Neural cell (in vitro differentiated cells): ENCODE measurements around the gene DCTN5. TPM values are rescaled to one million over a fixed set of nuclear protein-coding genes. Genes with fewer than 3 reads are reported as not detected.

Source experiments
- H2AFZ ChIP-seq: fragments of 200-600, 300-800 bp; sonication (generic), shearing (Covaris generic); 2 replicates; pipeline ENCODE4 v1.6.0; 2014; ENCODE audit warnings: low read depth, mild to moderate bottlenecking, antibody characterized with exemption, low read length, moderate library complexity
- H3F3A ChIP-seq: fragments of 200-600 bp; shearing (Covaris generic); 2 replicates; pipeline ENCODE4 v1.6.1; 2016; ENCODE audit warnings: mild to moderate bottlenecking, moderate library complexity, mixed read lengths, antibody characterized with exemption, low read length; ENCODE audit not compliant: insufficient read depth, poor library complexity, severe bottlenecking
- H3K27ac ChIP-seq: fragments of 200-600, 300-800 bp; sonication (generic), shearing (Covaris generic); 2 replicates; pipeline ENCODE4 v1.5.1; 2014; ENCODE audit warnings: mild to moderate bottlenecking, low read length, moderate library complexity
- H3K27me3 ChIP-seq: fragments of 300-800, 200-600 bp; sonication (generic), shearing (Covaris generic); 2 replicates; pipeline ENCODE4 v1.6.0; 2014; ENCODE audit warnings: mild to moderate bottlenecking, low read depth, low read length, moderate library complexity; ENCODE audit not compliant: insufficient read depth
- H3K36me3 ChIP-seq: fragments of 300-800, 200-600 bp; sonication (generic), shearing (Covaris generic); 2 replicates; pipeline ENCODE4 v1.5.1; 2014; ENCODE audit warnings: mild to moderate bottlenecking, antibody characterized with exemption, low read length, moderate library complexity; ENCODE audit not compliant: insufficient read depth
- H3K4me2 ChIP-seq: fragments of 300-800, 200-600 bp; sonication (generic), shearing (Covaris generic); 2 replicates; pipeline ENCODE4 v1.6.0; 2014; ENCODE audit warnings: mild to moderate bottlenecking, low read length
- H3K4me3 ChIP-seq: fragments of 300-800, 200-600 bp; sonication (generic), shearing (Covaris generic); 2 replicates; pipeline ENCODE4 v1.5.1; 2014; ENCODE audit warnings: mild to moderate bottlenecking, low read length, moderate library complexity
- H3K79me2 ChIP-seq: fragments of 200-600 bp; shearing (Covaris generic); replicated peaks from 2 replicates; pipeline ENCODE4 v1.6.0; 2014; ENCODE audit warnings: mild to moderate bottlenecking, low read length, moderate library complexity; ENCODE audit not compliant: insufficient read depth
- H3K9ac ChIP-seq: fragments of 300-800, 200-600 bp; sonication (generic), shearing (Covaris generic); 2 replicates; pipeline ENCODE4 v1.6.1; 2016; ENCODE audit warnings: mild to moderate bottlenecking, low read length, mixed read lengths
- H3K9me2 ChIP-seq: fragments of 200-600 bp; shearing (Covaris generic); 2 replicates; pipeline ENCODE4 v1.6.1; 2016; ENCODE audit warnings: mild to moderate bottlenecking, low read length, mixed read lengths; ENCODE audit not compliant: insufficient read depth
- H3K9me3 ChIP-seq: fragments of 200-600, 300-800 bp; sonication (generic), shearing (Covaris generic); 2 replicates; pipeline ENCODE4 v1.6.1; 2016; ENCODE audit warnings: mild to moderate bottlenecking, mixed run types, low read length, moderate library complexity, mixed read lengths
- H4K20me1 ChIP-seq: fragments of 200-600 bp; shearing (Covaris generic); 2 replicates; pipeline ENCODE4 v1.6.1; 2016; ENCODE audit warnings: mild to moderate bottlenecking, mixed run types; ENCODE audit not compliant: insufficient read depth
- EP300 ChIP-seq: fragments of 450-650 bp; conservative IDR thresholded peaks from 2 replicates; pipeline ENCODE4 v1.6.1; 2014; ENCODE audit warnings: antibody characterized with exemption, mild to moderate bottlenecking, moderate library complexity; ENCODE audit not compliant: poor library complexity, severe bottlenecking
- EZH2 ChIP-seq: fragments of 200-600, 300-800 bp; shearing (Covaris generic), sonication (generic); IDR thresholded peaks from 2 replicates; pipeline ENCODE4 v1.6.1; 2014; ENCODE audit warnings: antibody characterized with exemption, low read length, borderline replicate concordance, mild to moderate bottlenecking; ENCODE audit not compliant: insufficient read depth, poor library complexity, severe bottlenecking
- MXI1 ChIP-seq: fragments of 450-650 bp; conservative IDR thresholded peaks from 2 replicates; pipeline ENCODE4 v1.6.1; 2014; ENCODE audit warnings: antibody characterized with exemption, mild to moderate bottlenecking; ENCODE audit not compliant: poor library complexity, severe bottlenecking
- POLR2AphosphoS5 ChIP-seq: IDR thresholded peaks from 2 replicates; pipeline ENCODE4 v1.6.1; 2012
- RAD21 ChIP-seq: fragments of 450-650 bp; conservative IDR thresholded peaks from 2 replicates; pipeline ENCODE4 v1.6.1; 2014; ENCODE audit warnings: antibody characterized with exemption, mild to moderate bottlenecking, moderate library complexity
- SMC3 ChIP-seq: fragments of 450-650 bp; conservative IDR thresholded peaks from 2 replicates; pipeline ENCODE4 v1.6.1; 2014; ENCODE audit warnings: antibody characterized with exemption, mild to moderate bottlenecking, moderate library complexity; ENCODE audit not compliant: poor library complexity
- TAF1 ChIP-seq: IDR thresholded peaks from 2 replicates; pipeline ENCODE4 v1.6.1; 2012; ENCODE audit warnings: low read depth
- polyA plus RNA-seq: library from polyadenylated mRNA; depleted of rRNA; stranded (reverse); fragments of >200 nt; gene quantifications from 2 replicates; pipeline ENCODE4 v1.2.3, GENCODE V29; 2014
- TF ChIP-seq, protein P1 (sequence below): IDR thresholded peaks from 2 replicates; pipeline ENCODE4 v1.6.1; 2012; ENCODE audit warnings: borderline replicate concordance
- TF ChIP-seq, protein P2 (sequence below): fragments of 450-650 bp; IDR thresholded peaks from 2 replicates; pipeline ENCODE4 v1.5.1; 2014; ENCODE audit warnings: antibody characterized with exemption, mild to moderate bottlenecking, moderate library complexity; ENCODE audit not compliant: poor library complexity, severe bottlenecking

Gene DCTN5
- polyA plus RNA-seq, 1 donor from 2014 or later: 65.8 TPM

DNA sequence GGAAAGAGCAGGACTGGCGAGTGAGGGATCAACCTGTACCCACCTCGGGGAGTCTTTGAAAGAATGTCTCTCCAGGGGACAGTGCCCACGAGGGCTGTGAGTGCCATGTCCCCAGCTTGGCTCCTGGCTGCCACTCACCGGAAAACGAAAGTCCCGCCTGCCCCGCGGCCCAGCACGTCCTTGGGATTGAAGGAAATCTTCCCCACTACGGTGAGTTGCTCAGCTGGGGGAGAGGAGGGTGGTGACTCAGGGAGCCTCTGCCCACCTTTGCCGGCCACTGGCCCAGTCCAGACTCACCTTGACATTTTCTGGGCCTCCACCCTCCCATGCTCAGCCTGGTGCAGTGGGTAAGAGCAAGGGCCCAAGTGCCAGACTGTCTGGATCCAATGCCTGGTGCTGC, 54.5 kb downstream of the DCTN5 start:
- no peak overlapping the region for H3K9ac ChIP-seq
- H3K4me2 ChIP-seq: no peak overlapping the region
- H3K27me3 ChIP-seq: no peaks in the 10 kb centered on the region
- no peaks in the 10 kb centered on the region for H3K9me2 ChIP-seq
- no peak for TF ChIP-seq POLR2AphosphoS5
- TF ChIP-seq TAF1: no peak
- TF ChIP-seq MXI1: no peak
- TF ChIP-seq, protein P1, sequence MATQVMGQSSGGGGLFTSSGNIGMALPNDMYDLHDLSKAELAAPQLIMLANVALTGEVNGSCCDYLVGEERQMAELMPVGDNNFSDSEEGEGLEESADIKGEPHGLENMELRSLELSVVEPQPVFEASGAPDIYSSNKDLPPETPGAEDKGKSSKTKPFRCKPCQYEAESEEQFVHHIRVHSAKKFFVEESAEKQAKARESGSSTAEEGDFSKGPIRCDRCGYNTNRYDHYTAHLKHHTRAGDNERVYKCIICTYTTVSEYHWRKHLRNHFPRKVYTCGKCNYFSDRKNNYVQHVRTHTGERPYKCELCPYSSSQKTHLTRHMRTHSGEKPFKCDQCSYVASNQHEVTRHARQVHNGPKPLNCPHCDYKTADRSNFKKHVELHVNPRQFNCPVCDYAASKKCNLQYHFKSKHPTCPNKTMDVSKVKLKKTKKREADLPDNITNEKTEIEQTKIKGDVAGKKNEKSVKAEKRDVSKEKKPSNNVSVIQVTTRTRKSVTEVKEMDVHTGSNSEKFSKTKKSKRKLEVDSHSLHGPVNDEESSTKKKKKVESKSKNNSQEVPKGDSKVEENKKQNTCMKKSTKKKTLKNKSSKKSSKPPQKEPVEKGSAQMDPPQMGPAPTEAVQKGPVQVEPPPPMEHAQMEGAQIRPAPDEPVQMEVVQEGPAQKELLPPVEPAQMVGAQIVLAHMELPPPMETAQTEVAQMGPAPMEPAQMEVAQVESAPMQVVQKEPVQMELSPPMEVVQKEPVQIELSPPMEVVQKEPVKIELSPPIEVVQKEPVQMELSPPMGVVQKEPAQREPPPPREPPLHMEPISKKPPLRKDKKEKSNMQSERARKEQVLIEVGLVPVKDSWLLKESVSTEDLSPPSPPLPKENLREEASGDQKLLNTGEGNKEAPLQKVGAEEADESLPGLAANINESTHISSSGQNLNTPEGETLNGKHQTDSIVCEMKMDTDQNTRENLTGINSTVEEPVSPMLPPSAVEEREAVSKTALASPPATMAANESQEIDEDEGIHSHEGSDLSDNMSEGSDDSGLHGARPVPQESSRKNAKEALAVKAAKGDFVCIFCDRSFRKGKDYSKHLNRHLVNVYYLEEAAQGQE: no peak
- TF ChIP-seq, protein P2, sequence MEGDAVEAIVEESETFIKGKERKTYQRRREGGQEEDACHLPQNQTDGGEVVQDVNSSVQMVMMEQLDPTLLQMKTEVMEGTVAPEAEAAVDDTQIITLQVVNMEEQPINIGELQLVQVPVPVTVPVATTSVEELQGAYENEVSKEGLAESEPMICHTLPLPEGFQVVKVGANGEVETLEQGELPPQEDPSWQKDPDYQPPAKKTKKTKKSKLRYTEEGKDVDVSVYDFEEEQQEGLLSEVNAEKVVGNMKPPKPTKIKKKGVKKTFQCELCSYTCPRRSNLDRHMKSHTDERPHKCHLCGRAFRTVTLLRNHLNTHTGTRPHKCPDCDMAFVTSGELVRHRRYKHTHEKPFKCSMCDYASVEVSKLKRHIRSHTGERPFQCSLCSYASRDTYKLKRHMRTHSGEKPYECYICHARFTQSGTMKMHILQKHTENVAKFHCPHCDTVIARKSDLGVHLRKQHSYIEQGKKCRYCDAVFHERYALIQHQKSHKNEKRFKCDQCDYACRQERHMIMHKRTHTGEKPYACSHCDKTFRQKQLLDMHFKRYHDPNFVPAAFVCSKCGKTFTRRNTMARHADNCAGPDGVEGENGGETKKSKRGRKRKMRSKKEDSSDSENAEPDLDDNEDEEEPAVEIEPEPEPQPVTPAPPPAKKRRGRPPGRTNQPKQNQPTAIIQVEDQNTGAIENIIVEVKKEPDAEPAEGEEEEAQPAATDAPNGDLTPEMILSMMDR: no peak
- no peak for TF ChIP-seq RAD21
- no peak for TF ChIP-seq SMC3
- no peak for TF ChIP-seq EP300
- no peak for TF ChIP-seq EZH2
- no peaks in the 10 kb centered on the region for H3K9me3 ChIP-seq
- H4K20me1 ChIP-seq: no peaks in the 10 kb centered on the region
- H3K36me3 ChIP-seq: no peaks in the 10 kb centered on the region
- no peak overlapping the region for H3K27ac ChIP-seq
- no peaks in the 10 kb centered on the region for H3F3A ChIP-seq
- no peak overlapping the region for H2AFZ ChIP-seq
- no peaks in the 10 kb centered on the region for H3K79me2 ChIP-seq
- no peak overlapping the region for H3K4me3 ChIP-seq

DNA sequence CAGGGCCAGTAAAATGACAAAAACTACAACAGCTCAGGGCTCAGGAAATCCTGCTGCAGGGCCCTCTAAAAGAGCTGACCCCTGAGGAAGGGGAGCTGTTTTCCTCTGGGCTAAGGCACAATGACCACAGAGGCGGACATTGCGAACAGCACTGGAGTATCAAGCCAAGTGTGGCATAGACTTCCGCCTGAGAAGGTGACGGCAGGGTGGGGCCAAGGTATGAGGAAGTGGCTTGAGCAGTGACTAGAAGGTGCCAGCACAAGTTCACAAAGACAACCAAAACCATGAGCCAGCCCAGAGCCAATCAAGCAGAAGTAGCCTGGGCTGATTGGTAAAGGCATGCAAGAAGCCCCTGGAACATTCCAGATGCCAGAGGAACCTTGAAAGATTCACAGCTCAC, 57.8 kb downstream of the DCTN5 start:
- H3K4me2 ChIP-seq: no peak overlapping the region
- no peaks in the 10 kb centered on the region for H3K27me3 ChIP-seq
- H3K27ac ChIP-seq: no peak overlapping the region
- no peak overlapping the region for H2AFZ ChIP-seq
- no peak overlapping the region for H3K4me3 ChIP-seq
- no peaks in the 10 kb centered on the region for H3K9me3 ChIP-seq
- H3K9me2 ChIP-seq: no peaks in the 10 kb centered on the region
- no peak overlapping the region for H3K9ac ChIP-seq
- no peaks in the 10 kb centered on the region for H4K20me1 ChIP-seq
- H3K79me2 ChIP-seq: no peaks in the 10 kb centered on the region
- H3F3A ChIP-seq: no peaks in the 10 kb centered on the region
- H3K36me3 ChIP-seq: no peaks in the 10 kb centered on the region
- TF ChIP-seq EZH2: no peak
- TF ChIP-seq RAD21: no peak
- TF ChIP-seq, protein P1: no peak
- TF ChIP-seq, protein P2: no peak
- TF ChIP-seq SMC3: no peak
- TF ChIP-seq MXI1: no peak
- TF ChIP-seq EP300: no peak
- no peak for TF ChIP-seq TAF1
- TF ChIP-seq POLR2AphosphoS5: no peak
